ENCODE results near the gene TTC9.

The TTC9 gene

DNA sequence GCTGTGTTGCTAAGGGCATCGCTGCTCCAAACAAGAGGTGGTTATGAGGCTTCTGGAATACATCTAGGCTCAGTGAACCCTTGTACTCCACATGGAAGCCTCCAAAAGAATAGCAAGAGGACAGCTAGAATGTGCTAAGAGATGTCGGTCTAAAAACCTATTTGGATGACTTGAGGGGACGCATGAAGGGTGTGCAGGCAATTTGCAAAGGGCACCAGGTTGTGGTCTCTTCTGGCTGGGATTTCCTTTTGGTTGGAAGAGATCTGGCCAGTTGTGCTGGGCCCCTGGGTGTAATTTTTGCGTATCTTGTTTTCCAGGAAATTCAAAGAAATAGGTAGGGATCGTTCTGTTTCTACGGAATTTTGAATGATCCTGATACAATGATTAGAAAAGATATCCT, 4.2 kb downstream of the TTC9 start:
- DNase-seq (ENCODE audit: low read depth, low spot score) = no peak

DNA sequence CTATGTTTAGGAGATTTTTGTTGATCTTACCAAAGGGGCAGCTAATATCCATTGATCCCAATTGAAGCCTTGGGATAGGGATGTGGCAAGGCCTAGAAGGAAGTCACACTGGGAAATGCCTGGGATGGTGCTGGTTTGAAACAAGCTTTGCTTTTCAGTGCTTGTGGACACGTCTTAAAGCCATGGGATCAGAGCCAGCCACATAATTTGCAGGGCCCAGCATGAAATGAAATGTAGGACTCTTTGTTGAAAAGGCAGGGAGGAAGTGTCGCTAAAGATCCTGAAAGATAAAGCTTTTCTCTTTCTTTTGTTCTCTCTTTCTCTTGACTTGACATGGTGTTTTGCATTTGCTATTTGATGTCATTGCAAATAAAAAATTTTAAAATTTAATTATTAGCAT, 5.0 kb downstream of the TTC9 start:
- no peak for DNase-seq (ENCODE audit: low read depth, low spot score)

DNA sequence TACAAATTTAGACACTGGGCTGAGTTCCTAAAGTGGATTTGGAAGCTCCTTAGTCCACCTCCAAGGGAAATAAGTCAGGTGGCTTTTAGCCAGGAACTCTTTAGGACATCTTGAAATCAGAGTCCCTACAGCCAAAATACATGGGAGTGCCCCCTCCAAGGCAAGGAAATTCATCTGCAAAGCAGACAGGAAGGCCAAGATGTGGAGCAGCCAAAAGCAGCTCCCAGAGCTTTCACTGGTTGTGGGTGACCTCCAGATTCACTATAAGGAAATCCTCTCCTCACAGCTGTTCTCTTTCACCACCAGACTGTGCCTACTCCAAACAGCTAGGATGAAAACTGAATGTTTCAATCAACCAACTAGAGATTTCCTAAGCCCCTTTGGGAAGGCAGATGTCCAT, 6.6 kb downstream of the TTC9 start:
- DNase-seq (ENCODE audit: low read depth, low spot score) = no peak

DNA sequence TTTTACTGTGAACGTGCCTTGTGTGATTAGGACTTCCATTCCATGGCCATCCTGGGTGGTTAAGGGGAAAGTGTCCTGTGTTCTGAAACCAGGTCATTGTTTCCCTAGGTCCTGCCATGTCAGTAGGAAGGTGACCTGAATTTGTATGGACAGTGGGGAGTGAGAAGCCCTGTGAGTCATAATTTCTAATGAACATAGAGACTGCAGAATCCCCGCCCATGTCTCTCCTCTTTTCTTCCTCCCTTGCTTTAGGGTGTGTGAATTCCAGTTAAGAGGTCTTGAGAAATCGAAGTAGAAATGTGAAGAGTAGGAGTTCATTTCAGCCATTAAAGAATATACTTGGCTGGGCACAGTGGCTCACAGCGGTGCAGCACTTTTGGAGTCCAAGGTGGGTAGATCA, 8.1 kb downstream of the TTC9 start:
- DNase-seq (ENCODE audit: low read depth, low spot score) = no peak

DNA sequence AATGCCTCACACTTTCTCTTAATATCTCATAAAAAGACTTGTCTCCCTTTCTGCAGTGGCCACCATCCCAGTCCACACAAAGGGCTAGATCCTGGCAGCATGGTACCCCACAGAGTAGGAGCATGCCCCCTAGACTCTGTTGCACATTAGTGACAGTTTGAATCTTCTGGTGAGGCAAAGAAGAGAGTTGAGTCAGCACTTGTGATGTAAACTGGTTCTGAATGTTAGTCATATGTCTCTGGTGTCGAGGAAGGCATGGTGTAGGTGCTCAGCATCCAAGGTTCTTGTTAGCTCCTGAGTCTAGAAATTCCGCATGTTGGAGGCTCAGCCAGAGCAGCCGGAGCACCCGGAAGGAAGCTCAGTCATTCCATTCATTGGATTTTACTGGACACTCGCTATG, 9.8 kb downstream of the TTC9 start:
- DNase-seq (ENCODE audit: low read depth, low spot score) = no peak

DNA sequence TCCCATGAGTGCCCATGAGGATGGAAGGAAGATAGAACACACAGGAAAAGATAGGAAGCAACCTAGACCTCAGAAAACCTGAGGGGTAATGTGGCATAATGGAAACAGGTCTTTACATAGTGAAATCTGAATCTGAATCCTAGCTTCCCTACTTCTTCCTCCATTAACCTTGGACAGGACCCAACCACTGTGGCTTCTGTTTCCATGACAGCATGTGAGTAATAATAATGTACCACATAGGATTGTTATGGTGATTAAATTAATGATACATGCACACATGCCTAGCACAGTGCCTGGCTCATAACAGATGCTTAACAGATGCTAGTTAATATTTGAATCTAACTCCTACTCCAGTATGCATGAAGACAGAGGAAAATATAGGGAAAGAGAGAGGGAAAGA, 11.2 kb downstream of the TTC9 start:
- DNase-seq (ENCODE audit: low read depth, low spot score) = no peak

DNA sequence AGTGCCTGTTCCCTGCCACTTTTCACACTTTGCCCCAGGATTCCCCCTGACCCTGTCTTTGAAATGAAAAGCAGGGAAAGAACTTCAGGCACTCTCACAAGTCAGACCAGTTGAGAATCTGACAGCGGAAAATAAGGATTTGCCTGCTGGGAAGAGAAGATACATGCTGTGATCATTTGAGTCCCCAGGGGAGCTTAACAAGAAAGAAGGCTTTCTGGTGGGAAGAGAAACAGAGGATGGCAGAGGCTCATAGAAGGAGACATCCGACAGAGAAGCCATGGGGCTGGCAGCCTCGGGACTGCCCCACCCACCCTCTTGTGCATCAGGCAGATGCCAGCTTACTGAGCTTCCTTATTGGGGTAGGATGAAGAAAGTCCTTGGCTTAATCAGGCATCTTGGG, 11.9 kb downstream of the TTC9 start:
- DNase-seq (ENCODE audit: low read depth, low spot score) = no peak

DNA sequence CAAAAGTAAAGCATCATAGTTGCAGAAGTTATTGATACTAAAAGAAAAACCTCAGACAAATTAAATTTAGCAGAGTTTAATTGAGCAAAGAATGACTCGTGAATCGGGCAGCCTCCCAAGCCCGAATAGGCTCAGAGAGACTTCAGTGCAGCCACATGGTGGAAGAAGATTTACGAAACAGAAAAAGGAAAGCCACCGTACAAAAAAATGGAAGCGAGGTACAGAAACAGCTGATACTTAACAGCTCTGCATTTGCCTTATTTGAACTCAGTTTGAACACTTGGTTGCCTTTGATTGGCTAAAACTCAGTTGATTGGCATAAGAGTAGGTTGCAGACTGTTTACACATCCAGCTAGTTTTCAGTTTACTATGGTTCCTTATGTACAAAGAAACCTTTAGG, 12.9 kb downstream of the TTC9 start:
- no peak for DNase-seq (ENCODE audit: low read depth, low spot score)

DNA sequence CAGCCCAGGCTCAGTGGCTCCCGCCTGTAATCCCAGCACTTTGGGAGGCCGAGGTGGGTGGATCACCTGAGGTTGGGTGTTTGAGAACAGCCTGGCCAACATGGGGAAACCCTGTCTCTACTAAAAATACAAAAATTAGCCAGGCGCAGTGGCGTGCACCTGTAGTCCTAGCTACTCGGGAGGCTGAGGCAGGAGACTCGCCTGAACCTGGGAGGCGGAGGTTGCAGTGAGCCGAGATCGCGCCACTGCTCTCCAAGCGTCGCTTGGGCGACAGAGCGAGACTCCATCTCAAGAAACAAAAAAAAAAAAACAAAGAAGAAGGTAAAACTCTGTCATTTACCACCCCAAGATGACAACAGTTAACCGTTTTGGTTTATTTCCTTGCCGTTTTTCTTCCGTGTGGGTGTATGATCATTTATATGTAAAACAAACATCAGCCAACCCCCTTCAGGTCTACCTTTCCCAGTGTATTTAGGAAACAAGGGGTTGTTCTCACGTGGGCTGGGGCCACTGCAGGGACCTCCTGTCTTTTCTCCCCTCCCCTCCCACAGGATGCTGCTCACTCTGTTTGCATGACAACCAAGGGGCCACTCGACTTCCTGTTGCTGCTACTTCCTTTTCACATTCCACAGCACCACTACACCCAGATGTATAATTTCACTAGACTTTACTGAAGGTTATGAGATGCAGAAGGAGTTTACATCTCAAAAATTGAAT, 13.6 kb downstream of the TTC9 start:
- DNase-seq (ENCODE audit: low read depth, low spot score) = peak; percentile 90

DNA sequence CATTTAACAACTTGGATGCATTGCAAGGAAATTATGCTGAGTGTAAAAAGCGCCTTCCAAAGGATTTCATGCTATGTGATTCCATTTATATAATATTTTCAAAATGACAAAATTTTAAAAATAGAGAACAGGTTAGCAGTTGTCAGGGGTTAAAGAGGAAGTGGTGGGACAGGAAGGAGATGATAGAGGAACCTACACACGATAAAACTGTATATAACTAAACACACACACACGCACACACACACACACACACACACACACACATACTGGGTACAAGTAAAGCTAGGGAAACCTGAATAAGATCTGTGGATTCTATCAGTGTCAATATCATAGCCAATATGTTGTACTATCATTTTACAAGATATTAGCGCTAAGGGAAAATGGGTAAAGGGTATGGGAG, 17.2 kb downstream of the TTC9 start:
- DNase-seq (ENCODE audit: low read depth, low spot score) = no peak

DNA sequence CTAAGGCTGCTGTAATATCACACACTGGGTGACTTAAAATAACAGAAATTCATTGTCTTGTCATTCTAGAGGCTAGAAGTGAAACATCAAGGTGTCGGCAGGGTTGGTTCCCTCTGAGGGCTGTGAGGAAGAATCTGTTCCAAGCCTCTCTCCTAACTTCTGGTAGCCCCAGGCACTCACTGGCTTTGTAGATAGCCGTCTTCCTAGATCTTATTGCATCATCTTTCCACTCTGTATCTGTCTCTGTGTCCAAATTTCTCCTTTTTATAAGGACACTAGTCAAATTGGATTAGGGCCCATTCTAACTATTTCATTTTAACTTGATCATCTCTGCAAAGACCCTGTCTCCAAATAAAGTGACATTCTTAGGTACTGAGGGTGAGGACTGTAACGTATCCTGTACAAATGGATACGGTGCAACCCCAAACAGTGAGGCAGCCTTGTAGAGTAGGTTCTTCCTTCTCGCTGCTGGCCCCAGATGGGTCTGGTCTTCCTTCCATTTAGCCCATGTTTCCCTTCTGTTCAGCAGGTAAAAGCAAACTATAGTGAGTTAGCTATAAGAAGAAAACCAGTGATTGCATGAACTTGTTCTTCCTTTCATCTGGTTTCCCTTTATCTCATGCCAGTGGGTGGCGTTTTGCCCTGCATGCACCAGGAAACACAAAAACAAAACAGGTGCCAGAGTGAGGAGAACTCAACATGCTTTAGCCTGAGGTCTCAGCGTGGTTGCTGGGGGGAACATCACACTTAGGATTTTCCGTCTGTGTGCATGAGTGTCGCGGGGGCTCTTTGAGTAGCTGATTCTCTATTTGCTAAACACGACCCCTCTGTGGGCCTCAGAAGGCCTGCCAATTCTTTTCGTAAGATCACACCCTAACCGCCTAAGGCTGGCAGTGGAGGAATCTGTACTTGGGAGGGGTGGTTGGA, 19.5 kb downstream of the TTC9 start:
- DNase-seq (ENCODE audit: low read depth, low spot score) = no peak

DNA sequence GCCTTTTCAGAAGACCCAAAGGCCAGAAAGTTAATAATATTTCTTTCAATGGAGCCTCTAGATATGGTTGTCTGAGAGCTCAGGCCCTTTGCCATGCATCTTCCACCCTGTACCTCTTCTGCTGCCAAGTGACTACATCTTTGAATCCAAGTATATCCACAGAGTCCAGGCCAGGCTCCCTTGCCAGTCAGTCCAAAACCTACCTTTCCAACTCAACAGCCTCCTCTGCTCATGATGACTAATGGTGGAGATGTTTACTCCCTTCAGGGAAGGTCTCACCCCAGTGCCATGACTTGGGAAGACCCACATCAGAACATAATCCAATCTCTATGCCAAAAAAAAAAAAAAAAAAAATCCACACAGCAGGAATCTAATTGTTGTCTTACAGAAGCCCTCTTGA, 20.4 kb downstream of the TTC9 start:
- no peak for DNase-seq (ENCODE audit: low read depth, low spot score)

DNA sequence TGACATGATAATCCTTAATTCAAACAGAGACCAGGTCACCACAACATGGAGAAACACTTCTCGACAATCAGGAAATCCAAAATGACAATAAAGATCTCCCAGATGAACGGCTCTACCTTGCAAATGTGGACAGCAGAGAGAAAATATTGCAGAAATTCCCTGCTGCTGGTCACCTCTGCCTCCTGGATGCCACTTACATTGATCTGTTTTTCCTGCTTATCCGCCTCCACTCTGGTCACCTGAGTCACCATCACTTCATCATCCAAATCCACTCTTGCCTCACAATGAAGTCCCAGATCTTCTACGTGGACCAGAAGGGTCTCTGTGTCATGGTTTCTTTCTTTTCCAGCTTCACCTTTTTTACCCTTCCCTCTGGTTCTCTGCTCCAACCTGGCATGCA, 21.1 kb downstream of the TTC9 start:
- no peak for DNase-seq (ENCODE audit: low read depth, low spot score)

DNA sequence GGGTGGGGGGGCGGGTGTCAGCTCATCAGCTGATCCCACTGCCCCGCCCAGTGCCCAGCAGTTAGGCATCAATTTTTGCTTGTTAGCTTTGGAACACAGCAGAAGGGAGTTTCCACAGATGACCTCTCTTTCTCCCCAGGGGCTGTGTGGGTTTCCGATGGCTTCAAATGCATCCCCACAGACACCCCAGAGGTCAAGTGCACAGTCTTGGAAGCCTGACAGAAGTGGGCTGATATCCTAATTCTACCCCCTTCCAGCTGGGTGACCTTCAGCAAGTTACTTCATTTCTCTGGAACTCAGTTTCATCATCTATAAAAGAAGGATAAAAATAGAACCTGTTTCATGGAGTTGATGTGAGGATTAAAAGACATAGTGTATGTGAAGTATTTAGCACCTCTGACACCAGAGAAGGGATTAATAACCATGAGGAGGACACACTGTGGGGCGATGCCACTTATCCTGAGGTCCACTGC, 22.0 kb downstream of the TTC9 start:
- no peak for DNase-seq (ENCODE audit: low read depth, low spot score)

DNA sequence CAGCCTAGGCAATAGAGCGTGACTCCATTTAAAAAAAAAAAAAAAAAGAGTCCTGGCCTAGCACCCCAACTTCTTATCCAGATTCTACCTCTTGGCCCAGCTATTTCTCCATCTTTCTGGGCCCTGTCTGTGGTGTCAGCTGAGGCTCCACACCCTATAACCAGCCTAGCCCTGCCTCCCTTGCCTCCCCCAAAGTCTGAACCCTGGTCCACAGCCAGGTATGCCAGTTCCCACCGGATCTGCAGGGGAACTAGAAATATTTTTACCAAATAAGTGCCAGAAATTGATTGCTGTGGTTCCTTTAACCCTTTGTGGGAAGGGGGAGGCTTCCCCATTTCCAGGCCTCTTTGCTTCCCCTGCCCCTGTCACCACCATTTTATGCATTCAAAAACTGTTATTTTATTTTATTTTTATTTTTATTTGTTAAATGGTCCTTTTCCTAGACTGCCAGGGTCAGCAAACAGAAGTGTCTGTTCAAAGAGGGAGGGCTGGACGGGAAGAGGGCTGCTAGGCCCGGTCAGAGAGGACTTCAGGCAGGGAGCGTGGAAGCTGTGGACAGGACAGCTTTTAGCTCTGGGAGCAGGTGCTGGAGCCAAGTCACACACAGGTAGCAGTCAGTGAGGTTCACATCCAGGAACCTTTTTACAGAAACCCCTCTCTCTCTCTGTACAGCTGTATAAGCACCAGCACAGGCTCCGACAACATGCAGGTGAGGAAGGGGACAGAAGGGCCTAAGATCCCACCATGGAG, 23.2 kb downstream of the TTC9 start:
- DNase-seq (ENCODE audit: low read depth, low spot score) = no peak

DNA sequence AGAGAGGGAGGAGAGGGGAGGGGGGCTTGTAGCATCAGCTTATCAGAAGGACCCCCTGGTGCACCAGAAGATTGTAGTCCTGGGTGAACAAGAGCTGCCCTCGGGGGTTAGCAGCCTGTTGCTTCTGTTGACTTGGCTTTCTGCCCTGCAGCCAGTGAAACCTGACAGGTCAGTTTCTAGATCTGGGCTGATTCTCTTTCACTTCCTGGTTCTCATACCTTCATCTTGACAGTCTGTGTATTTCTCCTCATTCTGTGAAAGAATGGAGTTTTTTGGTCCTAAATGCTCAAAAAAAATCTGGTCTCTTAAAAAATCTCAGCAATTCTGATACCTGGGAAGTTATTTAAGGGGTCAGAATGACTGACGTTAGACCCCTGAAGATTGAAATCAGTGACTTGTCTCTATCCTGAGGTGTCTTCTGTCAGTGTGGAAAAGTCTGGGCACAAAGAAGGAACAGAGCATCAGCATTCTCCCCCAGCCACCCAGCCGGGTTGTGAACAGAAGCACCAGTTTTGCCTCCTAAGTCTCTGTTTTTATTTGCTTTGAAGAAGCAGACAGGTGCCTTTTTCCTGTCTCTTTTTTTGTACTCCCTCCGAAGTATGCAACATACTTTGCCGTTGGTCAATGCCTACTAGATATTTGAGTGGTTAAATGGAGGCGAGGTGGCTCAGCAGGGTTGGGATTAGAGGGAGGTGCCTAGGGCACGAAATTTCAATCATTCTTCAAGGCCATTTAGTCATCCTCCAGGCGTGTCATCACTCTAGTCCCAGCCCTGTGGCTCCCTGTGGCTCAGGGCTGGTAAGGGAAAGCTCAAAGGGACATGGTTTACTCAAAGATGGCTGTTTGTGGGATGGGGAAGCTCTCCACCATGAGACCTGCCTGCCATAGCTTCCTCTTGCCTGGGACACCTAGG, 24.0 kb downstream of the TTC9 start:
- DNase-seq (ENCODE audit: low read depth, low spot score) = no peak

DNA sequence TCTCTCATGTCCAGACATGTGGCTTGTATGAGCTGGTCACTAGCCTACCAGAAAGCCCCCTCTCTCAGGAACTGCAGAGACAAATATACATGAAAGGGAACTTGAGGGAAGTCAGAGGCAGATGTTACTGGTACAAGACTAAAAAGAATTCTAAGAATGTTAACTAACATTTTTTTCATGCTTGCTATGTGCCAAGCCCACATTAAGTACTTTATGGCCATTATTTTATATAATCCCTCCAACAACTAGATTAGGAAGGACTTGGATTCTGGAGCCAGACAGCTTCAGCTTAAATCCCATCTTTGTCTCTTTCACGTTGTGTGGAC, 24.6 kb downstream of the TTC9 start:
- DNase-seq (ENCODE audit: low read depth, low spot score) = no peak

DNA sequence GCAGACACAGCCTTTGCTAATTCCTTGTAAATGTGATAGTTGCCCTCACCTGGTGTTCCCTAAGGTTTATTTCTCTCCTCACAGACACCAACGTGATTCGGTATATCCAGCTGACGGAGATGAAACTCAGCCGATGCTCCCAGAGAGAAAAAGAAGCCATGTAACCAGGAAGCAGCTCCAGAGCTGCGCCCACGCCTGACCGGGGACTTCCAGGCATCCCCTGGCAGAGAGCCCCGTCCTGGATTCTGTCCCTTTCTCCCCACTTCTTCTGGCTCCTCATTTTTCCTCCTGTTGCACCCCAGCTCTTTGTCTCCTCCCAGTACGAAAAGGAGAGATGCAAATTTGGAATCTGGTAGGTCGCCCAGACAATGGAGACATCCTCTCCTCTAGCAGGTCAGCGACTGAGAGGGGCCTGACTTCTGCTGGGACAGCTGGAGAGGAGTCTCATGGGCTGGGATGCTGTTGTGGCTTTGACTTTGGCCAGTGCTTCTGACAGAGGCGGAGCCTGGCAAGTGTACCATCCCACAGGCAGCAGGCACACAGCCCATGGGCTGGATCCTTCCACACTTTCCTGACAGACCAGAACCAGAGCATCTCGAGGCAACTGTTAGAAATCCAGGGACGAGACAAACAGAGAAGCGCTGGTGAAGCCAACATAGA, 29.4 kb downstream of the TTC9 start:
- no peak for DNase-seq (ENCODE audit: low read depth, low spot score)

DNA sequence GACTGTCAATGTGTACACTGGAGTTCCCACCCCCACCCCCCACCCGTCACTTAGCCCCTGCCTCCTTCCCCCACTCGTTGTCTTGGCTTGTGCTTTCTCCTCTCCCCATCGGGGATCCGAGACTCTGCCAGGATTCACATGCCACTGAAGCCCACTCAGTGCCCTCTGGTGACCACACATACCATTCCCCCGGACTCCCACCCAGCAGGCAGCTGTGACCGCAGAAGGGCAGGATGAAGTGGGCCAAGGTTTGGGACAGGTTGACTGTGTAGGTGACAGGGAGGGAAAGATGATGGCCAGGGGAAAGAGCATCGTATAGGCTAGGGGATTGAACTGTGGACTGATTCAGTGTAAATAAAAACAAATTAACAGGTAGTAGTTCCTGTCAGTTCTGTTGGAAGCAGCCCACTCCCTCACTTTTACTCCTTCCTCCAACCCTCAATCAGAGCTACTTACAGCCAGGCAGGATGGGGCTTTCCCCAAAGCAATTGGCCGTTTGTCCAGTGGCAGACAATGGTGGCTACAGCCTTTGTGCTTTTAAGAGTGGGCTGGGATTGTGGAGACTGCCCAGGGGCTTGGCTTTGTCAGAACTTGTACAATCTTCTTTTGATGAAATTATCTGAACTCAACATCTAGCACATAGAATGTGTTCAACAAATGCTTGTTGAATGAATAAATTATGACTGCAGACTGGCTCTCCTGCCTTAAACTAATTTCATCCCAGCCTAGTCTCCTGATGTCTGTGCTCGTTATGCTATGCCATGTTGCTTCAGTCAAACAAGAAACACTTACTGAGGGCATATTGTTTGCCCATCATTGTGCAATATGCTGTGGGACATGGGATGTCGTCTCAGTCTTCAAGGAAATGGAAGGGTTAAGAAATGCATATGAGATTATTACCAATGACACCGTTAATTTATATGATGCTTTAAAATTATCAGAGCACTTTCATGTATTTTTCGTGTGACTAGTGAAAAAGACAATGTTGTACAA, 30.2 kb downstream of the TTC9 start:
- no peak for DNase-seq (ENCODE audit: low read depth, low spot score)

DNA sequence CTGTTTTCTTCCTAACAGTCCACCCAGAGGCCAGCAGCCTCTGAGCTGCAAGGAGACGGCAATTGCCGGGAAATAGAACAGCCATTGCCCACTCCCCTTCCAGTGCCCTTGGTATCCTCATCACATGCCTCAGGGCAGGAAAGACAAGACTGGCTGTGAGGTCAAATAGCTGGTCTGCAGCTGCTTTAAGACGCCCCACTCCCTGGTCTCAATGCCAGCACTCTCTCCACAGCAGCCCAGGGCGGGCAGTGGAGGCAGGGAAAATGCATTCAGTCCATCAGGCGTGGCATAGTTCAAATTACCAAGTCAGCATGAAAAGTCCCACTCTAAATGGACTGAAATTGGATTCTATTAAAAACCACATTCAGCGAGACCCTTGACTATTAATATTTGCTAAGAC, 35.6 kb downstream of the TTC9 start:
- no peak for DNase-seq (ENCODE audit: low read depth, low spot score)
